ENCODE measurements around the gene TSPAN5. TPM values are rescaled to one million over a fixed set of nuclear protein-coding genes. Genes with fewer than 3 reads are reported as not detected.

TSPAN5 gene
- polyA plus RNA-seq, 1 donor (not counting 4 experiments of a cell fraction or from before 2014, with no cell fraction given), result 45.5 TPM

- no peaks in the 10 kb centered on the region for H3K9me1 ChIP-seq (ENCODE audit: control insufficient read depth, extremely low read depth, insufficient read depth, low read length)
- no peak overlapping the region for H3K9ac ChIP-seq (ENCODE audit: control insufficient read depth, extremely low read depth, insufficient read depth, low read length)
- H3K4me3 ChIP-seq (ENCODE audit: control insufficient read depth in 2 of 3, extremely low read depth in 1 of 3, insufficient read depth in 2 of 3, low read depth in 1 of 3, low read length in 3 of 3), result no peak overlapping the region
- TF ChIP-seq CTCF (optimal IDR thresholded peaks at IDR 0.05 in 1 of 3, IDR thresholded peaks at IDR 0.05 in 1 of 3, conservative IDR thresholded peaks at IDR 0.05 in 1 of 3; ENCODE audit: extremely low read depth in 1 of 3, insufficient read depth in 2 of 3, low read length in 3 of 3), result no peak
- no peak for TF ChIP-seq EZH2 (IDR thresholded peaks at IDR 0.05; ENCODE audit: low read length)
- dilution Hi-C loops (cut with MboI; ENCODE audit: extremely low pct_ligation_motif_present, low sequenced_read_pairs), result no loop called here
- H4K20me1 ChIP-seq (ENCODE audit: control insufficient read depth, extremely low read depth, insufficient read depth, low read length), result no peaks in the 10 kb centered on the region
- peaks cover 3% of the 10 kb centered on the region for H3K4me1 ChIP-seq (ENCODE audit: control insufficient read depth, extremely low read depth, insufficient read depth, low read length)
- no peak overlapping the region for H3K4me2 ChIP-seq (ENCODE audit: control insufficient read depth, extremely low read depth, insufficient read depth, low read depth, low read length)
- H3K79me2 ChIP-seq (ENCODE audit: control insufficient read depth, insufficient read depth, low read length), result no peaks in the 10 kb centered on the region
- H3K9me3 ChIP-seq (ENCODE audit: control insufficient read depth, low read depth, low read length), result peaks cover 2% of the 10 kb centered on the region
- H3K27ac ChIP-seq (ENCODE audit: control insufficient read depth, insufficient read depth, low read length), result no peak overlapping the region
- H3K27me3 ChIP-seq (ENCODE audit: control insufficient read depth, extremely low read depth, insufficient read depth, low read length), result no peaks in the 10 kb centered on the region
- peaks cover 0 to 6% of the 10 kb centered on the region in 2 experiments for H3K36me3 ChIP-seq (ENCODE audit: control insufficient read depth in 2 of 2, extremely low read depth in 1 of 2, insufficient read depth in 2 of 2, low read length in 2 of 2)
- FAIRE-seq, result no peak
- no peak overlapping the region for H2AFZ ChIP-seq (ENCODE audit: control insufficient read depth, low read length)
- DNase-seq (ENCODE audit: low read depth, low spot score), result no peak
Measured at GRCh38 chr4:98502624-98503023, 155.8 kb downstream of the TSPAN5 start.

- H2AFZ ChIP-seq (ENCODE audit: control insufficient read depth, low read length), result no peak overlapping the region
- no peaks in the 10 kb centered on the region for H3K9me1 ChIP-seq (ENCODE audit: control insufficient read depth, extremely low read depth, insufficient read depth, low read length)
- H4K20me1 ChIP-seq (ENCODE audit: control insufficient read depth, extremely low read depth, insufficient read depth, low read length), result no peaks in the 10 kb centered on the region
- no peaks in the 10 kb centered on the region for H3K79me2 ChIP-seq (ENCODE audit: control insufficient read depth, insufficient read depth, low read length)
- no peak overlapping the region for H3K4me3 ChIP-seq (ENCODE audit: control insufficient read depth in 2 of 3, extremely low read depth in 1 of 3, insufficient read depth in 2 of 3, low read depth in 1 of 3, low read length in 3 of 3)
- peaks cover 3% of the 10 kb centered on the region for H3K4me1 ChIP-seq (ENCODE audit: control insufficient read depth, extremely low read depth, insufficient read depth, low read length)
- H3K27me3 ChIP-seq (ENCODE audit: control insufficient read depth, extremely low read depth, insufficient read depth, low read length), result no peaks in the 10 kb centered on the region
- DNase-seq (ENCODE audit: low read depth, low spot score) (no peak), FAIRE-seq (no peak)
- TF ChIP-seq CTCF (optimal IDR thresholded peaks at IDR 0.05 in 1 of 3, IDR thresholded peaks at IDR 0.05 in 1 of 3, conservative IDR thresholded peaks at IDR 0.05 in 1 of 3; ENCODE audit: extremely low read depth in 1 of 3, insufficient read depth in 2 of 3, low read length in 3 of 3), result no peak
- TF ChIP-seq EZH2 (IDR thresholded peaks at IDR 0.05; ENCODE audit: low read length), result no peak
- dilution Hi-C loops (cut with MboI; ENCODE audit: extremely low pct_ligation_motif_present, low sequenced_read_pairs), result no loop called here
- H3K9ac ChIP-seq (ENCODE audit: control insufficient read depth, extremely low read depth, insufficient read depth, low read length), result no peak overlapping the region
- H3K9me3 ChIP-seq (ENCODE audit: control insufficient read depth, low read depth, low read length), result peaks cover 2% of the 10 kb centered on the region
- H3K27ac ChIP-seq (ENCODE audit: control insufficient read depth, insufficient read depth, low read length), result no peak overlapping the region
- peaks cover 0 to 6% of the 10 kb centered on the region in 2 experiments for H3K36me3 ChIP-seq (ENCODE audit: control insufficient read depth in 2 of 2, extremely low read depth in 1 of 2, insufficient read depth in 2 of 2, low read length in 2 of 2)
- no peak overlapping the region for H3K4me2 ChIP-seq (ENCODE audit: control insufficient read depth, extremely low read depth, insufficient read depth, low read depth, low read length)
Measured at GRCh38 chr4:98502031-98502430, 156.4 kb downstream of the TSPAN5 start.
